ENCODE data around the gene PDE1A. TPM values are rescaled to one million over a fixed set of nuclear protein-coding genes. Genes with fewer than 3 reads are reported as not detected.
A peak's percentile ranks its signal among the peaks of the same experiment; 100 is the strongest.

PDE1A gene
- polyA plus RNA-seq, 4 donors: 19.7 to 25.6 (median 22.4) TPM

DNA sequence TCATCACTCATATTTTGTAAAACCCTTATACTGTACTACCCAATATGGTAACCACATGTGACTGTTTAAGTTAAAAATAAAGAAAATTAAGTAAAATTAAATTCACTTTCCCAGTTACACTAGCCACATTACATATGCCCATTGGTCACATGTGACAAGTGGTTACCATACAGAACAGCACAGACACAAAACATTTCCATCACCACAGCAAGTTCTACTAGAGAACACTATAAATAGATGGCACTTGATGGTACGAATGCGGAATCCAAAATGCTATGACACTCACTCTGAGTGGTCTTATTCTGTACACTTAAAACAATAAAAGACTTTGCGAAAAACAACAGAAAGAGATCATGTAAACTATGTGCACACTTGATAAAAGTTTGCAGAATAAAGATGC lies 202.2 kb downstream of the PDE1A start:
- no peak for DNase-seq (ENCODE audit: low read depth in 4 of 4, low spot score in 3 of 4)

DNA sequence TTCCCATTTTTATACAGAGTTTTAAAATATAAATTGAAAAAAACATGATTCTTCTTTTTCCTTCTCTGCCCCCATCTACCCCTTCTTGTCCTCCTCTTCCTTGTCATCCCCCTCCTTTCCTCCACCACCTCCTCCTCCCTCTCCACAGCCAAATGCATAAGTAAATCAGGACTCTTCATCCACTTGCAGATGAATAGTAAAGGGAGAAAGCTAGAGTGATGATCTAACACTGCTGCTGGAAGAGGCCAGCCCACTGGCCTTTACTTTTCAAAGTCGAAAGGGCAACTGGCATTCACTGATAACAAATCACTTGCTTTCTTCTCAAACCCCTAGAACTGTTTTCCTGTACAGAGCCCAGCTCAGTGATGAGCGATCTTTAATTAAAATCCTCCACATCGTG lies 205.8 kb downstream of the PDE1A start:
- no peak for DNase-seq (ENCODE audit: low read depth in 4 of 4, low spot score in 3 of 4)

DNA sequence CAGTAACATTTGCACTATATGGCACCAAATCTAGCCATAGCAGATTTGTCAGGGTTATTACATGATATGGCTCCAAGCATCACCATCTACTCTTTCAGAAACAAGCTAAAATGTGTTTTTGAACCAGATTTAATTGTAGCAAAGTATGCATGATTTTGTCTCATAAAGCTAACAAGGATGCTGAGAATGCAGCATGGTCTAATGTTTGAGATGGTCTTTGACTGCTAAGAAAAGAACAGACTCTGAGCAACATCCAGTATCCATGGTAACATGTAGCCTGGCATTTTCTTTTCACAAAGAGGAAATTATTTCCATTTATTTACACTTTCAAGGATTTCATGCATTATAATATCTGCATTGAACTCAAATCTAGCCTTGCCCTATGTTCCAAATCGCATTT lies 206.5 kb downstream of the PDE1A start:
- DNase-seq (ENCODE audit: low read depth in 4 of 4, low spot score in 3 of 4): no peak

DNA sequence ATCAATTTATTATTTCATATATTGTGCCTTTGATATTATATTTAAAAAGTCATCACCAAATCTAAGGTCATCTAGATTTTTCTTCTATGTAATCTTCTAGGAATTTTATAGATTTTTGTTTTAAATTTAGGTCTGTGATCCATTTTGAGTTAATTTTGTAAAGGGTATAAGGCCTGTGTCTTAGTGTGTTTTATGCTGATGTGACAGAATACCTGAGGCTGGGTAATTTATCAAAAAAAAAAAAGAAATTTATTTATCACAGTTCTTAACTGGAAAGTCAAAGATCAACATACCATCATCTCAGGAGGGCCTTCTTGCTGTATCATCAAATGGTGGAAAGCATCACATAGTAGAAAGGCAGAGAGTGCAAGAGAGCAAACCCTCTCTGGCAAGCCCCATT lies 216.2 kb downstream of the PDE1A start:
- DNase-seq (ENCODE audit: low read depth in 4 of 4, low spot score in 3 of 4): no peak

DNA sequence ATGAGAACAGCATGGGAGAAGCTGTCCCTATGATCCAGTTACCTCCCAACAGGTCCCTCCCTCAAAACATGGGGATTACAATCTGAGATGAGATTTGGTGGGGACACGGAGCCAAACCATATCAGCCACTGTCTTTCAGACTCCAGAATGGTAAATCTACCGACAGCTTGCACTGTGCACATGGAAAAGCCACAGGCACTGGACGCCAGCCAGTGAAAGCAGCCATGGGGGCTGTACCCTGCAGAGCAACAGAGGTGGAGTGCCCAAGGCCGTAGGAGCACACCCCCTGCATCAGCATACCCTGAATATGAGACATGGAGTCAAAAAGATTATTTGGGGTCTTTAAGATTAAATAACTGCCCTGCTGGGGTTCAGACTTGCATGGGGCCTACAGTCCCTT lies 218.4 kb downstream of the PDE1A start:
- DNase-seq (ENCODE audit: low read depth in 4 of 4, low spot score in 3 of 4): no peak

DNA sequence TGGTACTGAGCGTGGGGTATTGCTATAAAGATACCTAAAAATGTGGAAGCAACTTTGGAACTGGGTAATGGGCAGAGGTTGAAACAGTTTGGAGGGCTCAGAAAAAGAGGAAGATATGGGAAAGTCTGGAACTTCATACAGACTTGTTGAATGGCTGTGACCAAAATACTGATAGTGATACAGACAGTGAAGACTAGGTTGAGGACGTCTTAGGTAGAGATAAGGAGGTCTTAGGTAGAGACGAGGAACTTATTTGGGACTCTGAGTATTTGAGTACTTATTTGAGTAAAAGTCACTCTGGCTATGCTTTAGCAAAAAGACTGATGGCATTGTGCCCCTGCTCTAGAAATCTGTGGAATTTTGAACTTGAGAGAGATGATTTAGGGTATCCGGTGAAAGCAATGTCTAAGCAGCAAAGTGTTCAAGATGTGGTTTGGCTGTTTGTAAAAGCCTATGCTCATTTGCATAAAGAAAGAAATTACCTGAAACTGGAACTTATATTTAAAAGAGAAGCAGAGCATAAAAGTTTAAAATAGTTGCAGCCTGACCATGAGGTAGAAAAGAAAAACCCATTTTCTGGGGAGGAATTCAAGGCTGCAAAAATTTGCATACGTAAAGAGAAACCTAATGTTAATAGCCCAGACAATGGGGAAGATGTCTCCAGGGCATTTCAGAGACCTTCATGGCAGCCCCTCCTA lies 219.6 kb downstream of the PDE1A start:
- no peak for DNase-seq (ENCODE audit: low read depth in 4 of 4, low spot score in 3 of 4)

DNA sequence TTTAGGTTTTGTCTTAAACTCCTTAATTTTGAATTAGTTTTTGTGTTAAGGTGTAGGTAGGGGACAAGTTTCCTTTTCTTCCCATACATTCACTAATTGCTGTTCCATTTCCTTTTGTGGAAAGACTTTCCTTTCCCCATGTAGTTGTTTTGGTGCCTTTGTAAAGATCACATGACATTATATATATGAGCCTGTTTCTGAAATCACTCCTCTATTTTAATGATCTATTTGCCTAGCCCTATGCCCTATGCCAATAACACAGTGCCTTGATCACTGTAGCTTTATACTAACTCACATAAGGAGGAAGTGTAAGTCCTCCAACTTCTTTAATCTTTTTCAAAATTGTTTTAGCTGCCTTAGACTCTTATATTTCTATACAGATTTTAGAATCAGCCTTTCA lies 229.3 kb downstream of the PDE1A start:
- no peak for DNase-seq (ENCODE audit: low read depth in 4 of 4, low spot score in 3 of 4)

DNA sequence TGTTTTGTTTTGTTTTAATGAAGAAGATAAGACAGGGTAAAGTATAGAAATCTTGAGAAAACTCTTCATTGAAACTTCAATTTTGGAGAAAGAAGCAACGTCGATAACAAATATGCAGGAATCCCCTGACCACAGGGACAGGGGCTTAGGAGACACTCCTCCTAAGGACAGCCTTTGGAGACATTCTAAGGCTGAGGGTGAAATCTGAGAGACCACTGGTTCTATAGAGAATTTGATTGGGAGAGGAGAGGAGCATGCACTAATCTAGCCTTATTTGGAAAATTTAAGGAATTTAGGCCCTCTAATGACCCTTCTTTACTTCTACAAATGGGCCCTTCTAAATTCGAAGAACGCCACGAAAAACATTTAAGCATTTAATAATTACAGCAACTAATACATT lies 233.5 kb downstream of the PDE1A start:
- DNase-seq (ENCODE audit: low read depth in 4 of 4, low spot score in 3 of 4): no peak

DNA sequence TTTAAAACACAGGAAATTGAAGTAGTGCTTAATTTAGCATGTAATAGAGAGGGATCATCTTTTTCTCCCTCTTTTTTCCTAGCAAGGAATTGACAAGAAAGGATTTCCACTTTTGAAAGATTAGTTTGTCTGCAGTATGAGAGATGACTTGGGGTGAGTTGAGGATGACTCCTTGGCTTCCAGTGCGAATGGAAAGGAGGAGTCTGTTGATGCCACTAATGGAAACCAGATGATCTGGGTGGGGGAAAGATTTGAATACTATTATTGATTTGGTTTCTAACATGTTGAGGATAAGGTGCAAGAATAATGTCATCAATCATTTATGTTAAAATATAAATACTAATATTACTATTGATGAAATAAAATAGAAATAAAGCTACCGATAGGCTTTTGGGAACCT lies 235.8 kb downstream of the PDE1A start:
- DNase-seq (ENCODE audit: low read depth in 4 of 4, low spot score in 3 of 4): no peak

DNA sequence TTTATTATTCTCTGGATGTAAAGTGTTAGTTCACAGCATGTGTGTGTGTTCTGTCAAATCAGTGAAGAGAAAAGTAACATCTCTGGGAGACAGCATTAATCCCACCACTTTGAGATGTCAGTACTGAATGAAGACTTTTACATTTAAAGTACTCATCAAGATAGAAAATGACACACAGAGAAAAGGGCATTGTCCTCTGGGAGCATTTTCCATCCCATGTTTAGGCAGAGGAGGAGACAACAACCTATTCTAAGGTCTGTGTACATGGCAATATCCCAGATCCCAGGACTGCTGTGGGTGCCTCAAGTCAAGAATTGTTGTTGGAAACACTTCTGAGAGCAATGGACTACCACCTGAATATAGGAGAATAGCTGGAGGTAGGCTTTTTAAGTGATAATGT lies 239.7 kb downstream of the PDE1A start:
- DNase-seq (ENCODE audit: low read depth in 4 of 4, low spot score in 3 of 4): no peak

DNA sequence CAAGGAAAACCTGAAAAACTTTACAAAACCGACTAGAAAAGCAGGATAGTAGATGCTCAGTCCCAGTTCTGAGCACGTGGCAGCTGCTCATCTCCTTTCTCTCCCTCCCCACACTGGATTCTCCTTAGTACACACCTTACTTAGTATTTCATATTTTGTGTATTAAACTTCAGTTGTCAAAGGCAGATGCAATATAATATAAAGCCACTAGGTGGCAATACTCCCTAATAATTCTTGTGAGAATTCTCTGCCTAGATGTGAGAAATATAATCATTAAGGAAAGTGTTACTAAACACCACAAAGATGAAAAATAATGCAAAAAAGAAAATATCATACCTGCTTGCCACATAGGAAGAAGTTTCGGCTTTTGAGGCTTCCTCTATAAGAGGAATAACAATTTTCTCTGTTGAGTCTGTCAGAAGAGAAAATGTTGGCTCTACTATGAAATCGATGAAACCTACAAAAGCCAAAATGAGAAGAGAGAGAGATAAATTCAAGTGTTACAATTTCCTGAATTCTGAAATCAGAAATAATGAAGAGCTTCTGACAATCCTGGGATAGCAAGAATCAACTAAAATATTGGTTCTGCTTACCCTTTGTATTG lies 240.6 kb downstream of the PDE1A start:
- DNase-seq (ENCODE audit: low read depth in 4 of 4, low spot score in 3 of 4): peak in 2 of 4 donors; percentile 10 to 21

DNA sequence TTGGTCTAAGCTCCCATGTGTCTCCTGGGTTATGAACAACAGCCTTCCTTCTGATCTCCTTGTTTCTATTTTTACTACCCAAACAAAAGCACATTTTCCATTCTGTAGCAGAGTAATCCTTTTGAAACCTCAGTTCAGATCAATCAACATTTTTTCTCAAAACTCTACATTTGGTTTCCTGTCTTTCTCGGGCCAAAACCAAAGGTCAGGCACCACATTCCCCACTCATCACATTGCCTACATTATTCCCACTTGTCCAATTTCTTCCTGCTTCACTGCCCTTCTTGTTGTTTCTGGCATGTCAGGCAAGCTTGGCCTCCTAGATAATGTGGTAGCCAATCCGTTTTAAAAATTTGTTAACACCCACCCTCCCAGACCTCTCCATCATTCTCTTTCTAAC lies 244.4 kb downstream of the PDE1A start:
- no peak for DNase-seq (ENCODE audit: low read depth in 4 of 4, low spot score in 3 of 4)

DNA sequence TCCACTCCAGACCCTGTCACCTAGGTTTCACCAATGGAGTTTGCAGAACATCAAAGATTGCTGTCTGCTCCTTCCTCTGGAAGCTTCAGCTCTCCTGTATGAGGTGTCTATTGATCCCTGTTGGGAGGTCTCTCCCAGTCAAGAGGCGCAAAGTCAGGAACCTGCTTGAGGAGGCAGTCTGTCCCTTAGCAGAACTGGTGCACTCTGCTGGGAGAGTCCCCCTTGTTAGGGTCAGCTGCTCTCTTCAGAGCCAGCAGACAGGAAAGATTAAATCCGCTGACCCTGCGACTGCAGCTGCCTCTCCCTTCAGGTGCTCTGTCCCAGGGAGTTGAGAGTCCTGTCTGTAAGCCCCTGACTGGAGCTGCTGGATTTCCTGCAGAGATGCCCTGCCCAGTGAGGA lies 245.5 kb downstream of the PDE1A start:
- DNase-seq (ENCODE audit: low read depth in 4 of 4, low spot score in 3 of 4): no peak

DNA sequence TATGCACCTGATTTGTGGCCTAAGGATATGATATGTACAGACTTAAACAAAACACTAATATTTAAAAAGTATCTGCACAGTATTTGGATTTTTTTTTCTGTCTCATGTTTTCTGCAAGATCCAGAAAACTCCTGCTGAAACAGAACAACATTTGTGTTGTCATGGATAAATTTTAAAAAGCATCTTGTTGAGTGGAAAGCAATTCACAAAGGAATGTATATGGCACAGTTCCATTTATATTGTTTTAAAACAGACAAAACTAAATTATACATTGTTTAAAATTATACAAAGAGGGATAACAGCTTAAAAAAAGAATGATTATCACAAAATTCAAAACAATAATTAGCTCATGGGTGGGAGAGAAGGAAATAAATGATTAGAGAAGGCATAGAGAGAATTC lies 247.7 kb downstream of the PDE1A start:
- no peak for DNase-seq (ENCODE audit: low read depth in 4 of 4, low spot score in 3 of 4)

DNA sequence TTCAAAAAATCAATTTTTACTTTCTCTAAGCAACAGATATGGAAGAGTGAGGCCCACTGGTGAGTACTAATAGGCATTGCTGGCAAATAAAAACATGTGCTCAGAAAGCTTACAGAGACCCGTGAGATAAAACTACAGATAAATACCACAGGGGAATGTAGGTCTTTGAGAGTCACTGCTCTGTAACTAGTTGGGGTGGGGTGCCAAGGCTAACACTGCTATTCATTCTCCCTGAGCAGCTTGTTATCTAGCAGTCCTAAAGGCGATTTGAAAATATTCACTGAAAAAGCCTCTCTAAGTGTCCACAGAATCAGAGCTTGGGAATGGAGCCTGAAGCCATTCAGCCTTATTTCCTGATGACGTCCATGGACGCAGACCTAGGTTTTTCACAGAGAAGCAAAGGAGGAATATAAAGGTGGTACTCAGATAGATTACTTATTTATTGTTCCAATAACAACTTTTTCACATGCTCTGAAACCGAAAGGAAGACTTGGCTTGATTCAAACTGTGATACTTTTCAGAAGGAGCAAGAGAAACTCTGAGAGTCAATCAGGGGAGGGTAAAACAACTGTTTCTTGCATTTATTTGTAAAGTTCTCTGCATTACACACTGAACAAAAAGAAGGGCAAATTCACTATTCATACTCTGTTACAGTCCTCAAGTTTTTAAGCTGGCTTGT lies 252.8 kb downstream of the PDE1A start:
- no peak for DNase-seq (ENCODE audit: low read depth in 4 of 4, low spot score in 3 of 4)

DNA sequence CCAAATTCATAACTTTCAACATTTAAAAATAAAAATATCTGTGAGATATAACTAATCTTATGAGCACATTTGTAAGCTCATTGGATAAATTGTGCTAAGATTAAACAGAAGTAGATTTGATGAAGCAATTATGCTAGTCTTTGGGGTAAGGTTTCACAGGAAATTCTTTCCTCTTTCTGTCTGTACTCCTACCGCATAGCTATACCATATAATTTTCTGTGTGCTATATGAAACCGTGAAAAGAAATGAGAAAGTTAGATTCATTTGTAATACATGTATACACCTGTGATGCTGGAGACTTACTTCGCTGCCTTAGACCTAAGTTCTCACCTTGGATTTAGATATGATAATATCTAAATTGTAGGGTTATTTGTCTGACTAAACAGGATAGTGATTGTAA lies 256.5 kb downstream of the PDE1A start:
- no peak for DNase-seq (ENCODE audit: low read depth in 4 of 4, low spot score in 3 of 4)

DNA sequence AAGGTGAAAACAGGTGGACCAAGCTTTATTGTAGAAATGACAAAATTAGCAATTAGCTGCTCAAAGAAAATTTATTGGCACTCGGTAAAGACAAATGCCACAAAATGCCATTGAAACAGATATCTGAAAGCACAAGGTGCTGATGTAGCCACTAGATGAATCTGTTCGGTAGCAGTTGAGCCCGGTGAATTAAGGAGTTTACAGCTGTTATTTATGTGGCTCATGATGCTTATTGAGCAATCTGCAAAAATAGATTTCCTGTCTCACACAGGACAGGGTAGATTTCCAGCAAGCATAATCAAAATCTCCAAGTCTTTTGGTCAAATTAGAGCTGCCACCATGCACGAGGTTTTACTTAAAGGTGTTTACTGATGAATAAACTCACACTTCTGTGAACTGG lies 259.0 kb downstream of the PDE1A start:
- no peak for DNase-seq (ENCODE audit: low read depth in 4 of 4, low spot score in 3 of 4)

DNA sequence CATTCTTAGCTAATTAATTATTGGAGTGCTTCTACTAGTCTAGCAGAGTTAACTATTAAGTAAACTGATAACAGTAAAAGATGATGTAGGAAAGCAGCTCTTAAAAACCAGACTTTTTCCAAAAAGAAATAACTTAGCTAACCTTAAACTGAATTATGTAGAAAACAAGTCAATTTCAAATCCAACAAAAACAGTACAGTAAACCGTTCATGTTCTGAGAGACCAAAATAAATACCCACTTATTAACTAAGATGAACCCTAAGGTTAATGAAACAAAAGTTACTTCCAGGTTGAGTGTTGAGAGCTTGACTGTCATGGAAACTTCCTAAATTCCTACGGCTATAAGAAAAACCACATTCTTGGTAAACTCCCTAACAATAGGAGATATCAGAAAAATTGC lies 260.0 kb downstream of the PDE1A start:
- peak in 3 of 4 donors; percentile 8 to 40 (median 18) for DNase-seq (ENCODE audit: low read depth in 4 of 4, low spot score in 3 of 4)

DNA sequence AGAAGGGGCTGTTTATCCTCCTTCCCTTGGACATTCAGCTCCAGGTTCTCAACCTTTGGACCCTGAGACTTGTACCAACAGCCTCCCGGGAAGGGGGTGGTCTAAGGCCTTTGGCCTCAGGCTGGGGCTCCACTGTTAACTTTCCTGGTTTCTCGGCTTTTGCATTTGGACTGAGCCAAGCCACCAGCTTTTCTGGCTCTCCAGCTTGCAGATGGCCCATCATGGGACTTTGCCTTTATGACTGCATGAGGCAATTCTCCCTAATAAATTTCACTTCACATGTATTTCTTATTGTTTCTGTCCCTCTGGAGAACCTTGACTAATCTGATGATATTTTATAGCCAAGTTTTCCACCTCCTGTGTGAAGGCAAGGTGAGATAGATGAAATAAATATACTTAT lies 260.4 kb downstream of the PDE1A start:
- DNase-seq (ENCODE audit: low read depth in 4 of 4, low spot score in 3 of 4): peak in 2 of 4 donors; percentile 8

DNA sequence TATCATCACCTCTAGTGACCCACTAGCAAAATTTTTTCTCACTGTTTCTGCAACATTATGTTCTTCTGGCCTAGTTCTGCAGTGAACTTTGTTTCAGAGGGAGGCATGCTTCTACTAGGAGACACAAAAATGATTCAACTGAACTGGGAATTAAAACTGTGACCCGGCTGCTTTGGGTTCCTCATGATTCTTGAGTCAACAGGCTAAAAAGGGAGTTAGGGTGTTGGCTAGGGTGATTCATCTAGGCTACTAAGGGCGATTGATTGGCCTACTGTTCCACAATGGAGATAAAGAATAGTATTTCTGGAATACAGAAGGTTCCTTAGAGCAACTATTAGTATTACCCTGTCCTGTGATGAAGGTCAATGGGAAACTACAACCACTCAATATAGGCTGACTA lies 261.6 kb downstream of the PDE1A start:
- DNase-seq (ENCODE audit: low read depth in 4 of 4, low spot score in 3 of 4): no peak

DNA sequence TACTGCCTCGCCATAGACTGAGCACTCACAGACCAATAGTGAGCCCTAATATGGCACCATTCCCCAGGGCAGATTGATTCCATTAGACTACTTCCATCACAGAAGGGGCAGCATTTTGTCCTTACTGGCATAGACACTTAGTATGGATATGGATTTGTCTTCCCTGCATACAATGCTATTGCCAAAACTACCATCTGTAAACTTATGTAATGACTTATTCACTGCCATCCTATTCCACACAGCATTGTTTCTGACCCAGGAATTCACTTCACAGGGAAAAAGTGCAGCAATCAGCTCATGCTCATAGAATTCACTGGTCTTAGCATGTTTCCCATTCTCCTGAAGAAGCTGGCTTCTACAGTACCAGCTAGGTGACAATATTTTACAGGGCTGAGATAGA lies 262.1 kb downstream of the PDE1A start:
- DNase-seq (ENCODE audit: low read depth in 4 of 4, low spot score in 3 of 4): no peak

DNA sequence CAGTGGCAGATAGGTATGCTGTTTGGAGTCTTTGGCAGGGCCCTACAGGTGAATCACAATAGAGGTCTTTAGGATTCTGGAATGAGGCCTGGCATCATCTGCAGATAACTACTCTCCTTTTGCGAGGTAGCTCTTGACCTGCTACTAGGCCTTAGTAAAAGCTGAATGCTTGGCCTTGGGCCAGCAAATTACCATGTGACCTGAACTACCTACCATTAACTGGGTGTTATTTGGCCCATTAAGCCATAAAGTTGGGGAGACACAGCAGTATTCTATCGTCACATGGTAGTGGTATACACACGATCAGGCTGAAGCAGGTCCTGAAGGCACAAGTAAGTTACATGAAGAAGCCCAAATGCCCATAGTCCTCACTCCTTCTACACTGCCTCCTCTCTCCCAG lies 263.0 kb downstream of the PDE1A start:
- DNase-seq (ENCODE audit: low read depth in 4 of 4, low spot score in 3 of 4): no peak

All from right renal pelvis (tissue), 4 donors.